Progenitor cell of endocrine pancreas (in vitro differentiated cells): Measurements from ENCODE around the gene IMPG1. TPM values are rescaled to one million over a fixed set of nuclear protein-coding genes. Genes with fewer than 3 reads are reported as not detected.

Experiments
- DNase-seq: peaks from one replicate; pipeline ENCODE4 v3.0.0; 2021; ENCODE audit warnings: low spot score; ENCODE audit not compliant: unreplicated experiment
- H3K27ac Mint-ChIP-seq: 2 replicates; pipeline ENCODE4 v1.8.0; 2021; ENCODE audit warnings: mild to moderate bottlenecking, moderate library complexity, mixed read lengths
- H3K27me3 Mint-ChIP-seq: 2 replicates; pipeline ENCODE4 v1.8.0; 2021; ENCODE audit warnings: mixed read lengths
- H3K36me3 Mint-ChIP-seq: 2 replicates; pipeline ENCODE4 v1.8.0; 2022; ENCODE audit warnings: mixed read lengths; ENCODE audit not compliant: insufficient read depth
- H3K4me1 Mint-ChIP-seq: 2 replicates; pipeline ENCODE4 v1.8.0; 2021; ENCODE audit warnings: low read depth, mixed read lengths
- H3K4me3 Mint-ChIP-seq: 2 replicates; pipeline ENCODE4 v1.8.0; 2021; ENCODE audit warnings: low read depth, mild to moderate bottlenecking, moderate library complexity, mixed read lengths
- H3K9me3 Mint-ChIP-seq: 2 replicates; pipeline ENCODE4 v1.8.0; 2021; ENCODE audit warnings: low read depth, mixed read lengths
- CTCF ChIP-seq: fragments of 200-600 bp; sonication (generic); IDR thresholded peaks from one replicate; pipeline ENCODE4 v1.5.0; 2021; ENCODE audit warnings: antibody characterized with exemption, mild to moderate bottlenecking; ENCODE audit not compliant: unreplicated experiment
- total RNA-seq: library from RNA; stranded (reverse); gene quantifications from 2 replicates; pipeline ENCODE4 v1.2.1, GENCODE V29; 2021

IMPG1 gene
- total RNA-seq, 1 donor from 2014 or later, result not detected

- no peak for DNase-seq
- H3K36me3 Mint-ChIP-seq, result peaks cover 23% of the 10 kb centered on the region
- H3K4me3 Mint-ChIP-seq, result no peak overlapping the region
- no peaks in the 10 kb centered on the region for H3K27me3 Mint-ChIP-seq
- no peaks in the 10 kb centered on the region for H3K4me1 Mint-ChIP-seq
- no peak overlapping the region for H3K27ac Mint-ChIP-seq
- peaks cover 7% of the 10 kb centered on the region for H3K9me3 Mint-ChIP-seq
- TF ChIP-seq CTCF, result no peak
Measured at GRCh38 chr6:75896526-75896925, 175.9 kb downstream of the IMPG1 start.

- no peaks in the 10 kb centered on the region for H3K9me3 Mint-ChIP-seq
- H3K4me1 Mint-ChIP-seq, result no peaks in the 10 kb centered on the region
- no peak for TF ChIP-seq CTCF
- peaks cover 16% of the 10 kb centered on the region for H3K36me3 Mint-ChIP-seq
- no peak overlapping the region for H3K27ac Mint-ChIP-seq
- DNase-seq, result no peak
- H3K4me3 Mint-ChIP-seq, result no peak overlapping the region
- H3K27me3 Mint-ChIP-seq, result no peaks in the 10 kb centered on the region
Measured at GRCh38 chr6:75893776-75894152, 178.7 kb downstream of the IMPG1 start.

GRCh38 chr6:75893058-75893775, 179.2 kb downstream of the IMPG1 start:
- no peak overlapping the region for H3K4me3 Mint-ChIP-seq
- no peak overlapping the region for H3K27ac Mint-ChIP-seq
- H3K4me1 Mint-ChIP-seq, result no peaks in the 10 kb centered on the region
- H3K36me3 Mint-ChIP-seq, result peaks cover 16% of the 10 kb centered on the region
- H3K27me3 Mint-ChIP-seq, result no peaks in the 10 kb centered on the region
- DNase-seq, result no peak
- TF ChIP-seq CTCF, result peak; percentile 82
- H3K9me3 Mint-ChIP-seq, result no peaks in the 10 kb centered on the region

GRCh38 chr6:75892384-75892783, 180.1 kb downstream of the IMPG1 start:
- Mint-ChIP-seq H3K36me3 (peaks cover 14% of the 10 kb centered on the region), H3K27me3 (no peaks in the 10 kb centered on the region), H3K4me3 (no peak overlapping the region), H3K9me3 (no peaks in the 10 kb centered on the region), H3K4me1 (no peaks in the 10 kb centered on the region), H3K27ac (no peak overlapping the region)
- TF ChIP-seq CTCF, result no peak
- DNase-seq, result no peak

GRCh38 chr6:75884822-75885221, 187.6 kb downstream of the IMPG1 start:
- H3K27me3 Mint-ChIP-seq, result no peaks in the 10 kb centered on the region
- TF ChIP-seq CTCF, result no peak
- peaks cover 29% of the 10 kb centered on the region for H3K36me3 Mint-ChIP-seq
- no peak overlapping the region for H3K4me3 Mint-ChIP-seq
- no peak for DNase-seq
- H3K27ac Mint-ChIP-seq, result peak overlapping the region; percentile 21
- H3K9me3 Mint-ChIP-seq, result no peaks in the 10 kb centered on the region
- H3K4me1 Mint-ChIP-seq, result peaks cover 10% of the 10 kb centered on the region
